ENCODE results near the gene KCNIP3. TPM values are rescaled to one million over a fixed set of nuclear protein-coding genes. Genes with fewer than 3 reads are reported as not detected.

Gene KCNIP3
- total and polyA plus RNA-seq, 9 of the 15 experiments (the other 6 are each of a cell fraction or from before 2014, with no cell fraction given): 0.04 TPM; not detected in 8

DNA sequence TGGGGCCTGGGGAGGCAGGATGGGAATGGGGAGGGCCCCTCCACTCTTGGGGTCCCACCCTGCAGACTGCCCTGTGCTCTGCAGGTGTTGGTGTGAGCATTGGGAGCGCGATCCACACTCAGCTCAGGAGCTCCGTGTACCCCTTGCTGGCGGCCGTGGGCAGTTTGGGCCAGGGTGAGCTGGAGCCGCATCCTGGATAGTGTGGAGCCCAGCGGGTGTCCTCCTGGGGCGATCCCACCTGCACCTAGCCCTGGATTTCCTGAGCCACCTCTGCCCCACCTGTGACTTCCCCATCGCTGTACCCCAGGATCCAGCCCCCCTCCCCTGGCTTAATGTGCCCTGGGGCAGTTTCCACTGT is 20.3 kb upstream of the KCNIP3 start:
- no peaks in the 10 kb centered on the region for H3K36me3 ChIP-seq (ENCODE audit: control insufficient read depth, insufficient read depth, low read length)
- intact Hi-C loops (cut with micrococcal nuclease): no loop called here
- ATAC-seq (no peak), DNase-seq (ENCODE audit: extremely low read depth in 1 of 4, low spot score in 3 of 4) (no peak), FAIRE-seq (no peak)
- H3K27me3 ChIP-seq (ENCODE audit: control insufficient read depth in 2 of 2, insufficient read depth in 2 of 2, low read length in 2 of 2): peaks cover 5 to 48% of the 10 kb centered on the region in 2 experiments; a peak in 4 of 5 replicates
- no peaks in the 10 kb centered on the region for H3K9me3 ChIP-seq (replicated peaks; ENCODE audit: control insufficient read depth, insufficient read depth, low read depth, low read length)
- no peak overlapping the region for H3K4me2 ChIP-seq (ENCODE audit: insufficient read depth, low read length)
- ChIA-PET POLR2A (no interaction called here), CTCF (ENCODE audit: low intra/inter-chr PET ratio) (no interaction called here)
- WGBS (ENCODE audit: insufficient coverage, low coverage, missing lambda C conversion rate): 8% methylated on average over 7 of the region's 9 CpGs
- H3K79me2 ChIP-seq (ENCODE audit: control insufficient read depth, insufficient read depth, low read length): no peaks in the 10 kb centered on the region
- no peak overlapping the region for H3K4me3 ChIP-seq
- H3K4me1 ChIP-seq (replicated peaks in 1 of 2; ENCODE audit: control insufficient read depth in 2 of 2, insufficient read depth in 2 of 2, low read length in 2 of 2): peaks cover 0 to 18% of the 10 kb centered on the region in 2 experiments; a peak in 2 of 5 replicates
- in situ Hi-C loops (cut with MboI): no loop called here
- no peak overlapping the region for H2AFZ ChIP-seq (ENCODE audit: low read depth, low read length)
- no peaks in the 10 kb centered on the region; the same call in 1 of the 2 replicates for H4K20me1 ChIP-seq (replicated peaks; ENCODE audit: control insufficient read depth, insufficient read depth, low read length)
- no peak overlapping the region for H3K9ac ChIP-seq (ENCODE audit: insufficient read depth in 1 of 2, low read depth in 2 of 2, low read length in 2 of 2)
- H3K27ac ChIP-seq (ENCODE audit: extremely low read depth, low read depth, low read length): no peak overlapping the region
- no peaks in the 10 kb centered on the region for H3K9me1 ChIP-seq (ENCODE audit: control insufficient read depth, insufficient read depth, low read length)
- BruUV-seq (replicated peaks): no TSS peak
- TF ChIP-seq ZNF347 (CRISPR knock-in tag; IDR thresholded peaks at IDR 0.05; ENCODE audit: low read depth) (no peak), FIP1L1 (IDR thresholded peaks at IDR 0.05; ENCODE audit: low read depth, low read length, poor library complexity, severe bottlenecking) (no peak), PHF21A (IDR thresholded peaks at IDR 0.05; ENCODE audit: borderline replicate concordance, low read depth) (no peak), ZKSCAN1 (IDR thresholded peaks at IDR 0.05; ENCODE audit: low read depth, low read length) (no peak), MED1 (CRISPR knock-in tag; IDR thresholded peaks at IDR 0.05; ENCODE audit: borderline replicate concordance) (no peak), ZBED1 (IDR thresholded peaks at IDR 0.05) (no peak), RUNX1 (IDR thresholded peaks at IDR 0.05; ENCODE audit: low read depth) (no peak), CHD2 (IDR thresholded peaks at IDR 0.05; ENCODE audit: low read depth, low read length) (no peak), DMBX1 (CRISPR knock-in tag; IDR thresholded peaks at IDR 0.05; ENCODE audit: borderline replicate concordance) (no peak)
- TF ChIP-seq, protein P1, sequence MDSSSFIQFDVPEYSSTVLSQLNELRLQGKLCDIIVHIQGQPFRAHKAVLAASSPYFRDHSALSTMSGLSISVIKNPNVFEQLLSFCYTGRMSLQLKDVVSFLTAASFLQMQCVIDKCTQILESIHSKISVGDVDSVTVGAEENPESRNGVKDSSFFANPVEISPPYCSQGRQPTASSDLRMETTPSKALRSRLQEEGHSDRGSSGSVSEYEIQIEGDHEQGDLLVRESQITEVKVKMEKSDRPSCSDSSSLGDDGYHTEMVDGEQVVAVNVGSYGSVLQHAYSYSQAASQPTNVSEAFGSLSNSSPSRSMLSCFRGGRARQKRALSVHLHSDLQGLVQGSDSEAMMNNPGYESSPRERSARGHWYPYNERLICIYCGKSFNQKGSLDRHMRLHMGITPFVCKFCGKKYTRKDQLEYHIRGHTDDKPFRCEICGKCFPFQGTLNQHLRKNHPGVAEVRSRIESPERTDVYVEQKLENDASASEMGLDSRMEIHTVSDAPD (CRISPR knock-in tag; IDR thresholded peaks at IDR 0.05): no peak
- TF ChIP-seq, protein P2, sequence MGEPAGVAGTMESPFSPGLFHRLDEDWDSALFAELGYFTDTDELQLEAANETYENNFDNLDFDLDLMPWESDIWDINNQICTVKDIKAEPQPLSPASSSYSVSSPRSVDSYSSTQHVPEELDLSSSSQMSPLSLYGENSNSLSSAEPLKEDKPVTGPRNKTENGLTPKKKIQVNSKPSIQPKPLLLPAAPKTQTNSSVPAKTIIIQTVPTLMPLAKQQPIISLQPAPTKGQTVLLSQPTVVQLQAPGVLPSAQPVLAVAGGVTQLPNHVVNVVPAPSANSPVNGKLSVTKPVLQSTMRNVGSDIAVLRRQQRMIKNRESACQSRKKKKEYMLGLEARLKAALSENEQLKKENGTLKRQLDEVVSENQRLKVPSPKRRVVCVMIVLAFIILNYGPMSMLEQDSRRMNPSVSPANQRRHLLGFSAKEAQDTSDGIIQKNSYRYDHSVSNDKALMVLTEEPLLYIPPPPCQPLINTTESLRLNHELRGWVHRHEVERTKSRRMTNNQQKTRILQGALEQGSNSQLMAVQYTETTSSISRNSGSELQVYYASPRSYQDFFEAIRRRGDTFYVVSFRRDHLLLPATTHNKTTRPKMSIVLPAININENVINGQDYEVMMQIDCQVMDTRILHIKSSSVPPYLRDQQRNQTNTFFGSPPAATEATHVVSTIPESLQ (CRISPR knock-in tag; IDR thresholded peaks at IDR 0.05): no peak
- TF ChIP-seq, protein P3, sequence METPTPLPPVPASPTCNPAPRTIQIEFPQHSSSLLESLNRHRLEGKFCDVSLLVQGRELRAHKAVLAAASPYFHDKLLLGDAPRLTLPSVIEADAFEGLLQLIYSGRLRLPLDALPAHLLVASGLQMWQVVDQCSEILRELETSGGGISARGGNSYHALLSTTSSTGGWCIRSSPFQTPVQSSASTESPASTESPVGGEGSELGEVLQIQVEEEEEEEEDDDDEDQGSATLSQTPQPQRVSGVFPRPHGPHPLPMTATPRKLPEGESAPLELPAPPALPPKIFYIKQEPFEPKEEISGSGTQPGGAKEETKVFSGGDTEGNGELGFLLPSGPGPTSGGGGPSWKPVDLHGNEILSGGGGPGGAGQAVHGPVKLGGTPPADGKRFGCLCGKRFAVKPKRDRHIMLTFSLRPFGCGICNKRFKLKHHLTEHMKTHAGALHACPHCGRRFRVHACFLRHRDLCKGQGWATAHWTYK (CRISPR knock-in tag; IDR thresholded peaks at IDR 0.05): no peak

All from K562 (cell line).